Measurements from ENCODE around the gene RIN2. TPM values are rescaled to one million over a fixed set of nuclear protein-coding genes. Genes with fewer than 3 reads are reported as not detected.
A peak's percentile ranks its signal among the peaks of the same experiment; 100 is the strongest.

The RIN2 gene
- total and polyA plus RNA-seq, 7 donors, result 4.4 to 33.4 (median 18.9) TPM

DNA sequence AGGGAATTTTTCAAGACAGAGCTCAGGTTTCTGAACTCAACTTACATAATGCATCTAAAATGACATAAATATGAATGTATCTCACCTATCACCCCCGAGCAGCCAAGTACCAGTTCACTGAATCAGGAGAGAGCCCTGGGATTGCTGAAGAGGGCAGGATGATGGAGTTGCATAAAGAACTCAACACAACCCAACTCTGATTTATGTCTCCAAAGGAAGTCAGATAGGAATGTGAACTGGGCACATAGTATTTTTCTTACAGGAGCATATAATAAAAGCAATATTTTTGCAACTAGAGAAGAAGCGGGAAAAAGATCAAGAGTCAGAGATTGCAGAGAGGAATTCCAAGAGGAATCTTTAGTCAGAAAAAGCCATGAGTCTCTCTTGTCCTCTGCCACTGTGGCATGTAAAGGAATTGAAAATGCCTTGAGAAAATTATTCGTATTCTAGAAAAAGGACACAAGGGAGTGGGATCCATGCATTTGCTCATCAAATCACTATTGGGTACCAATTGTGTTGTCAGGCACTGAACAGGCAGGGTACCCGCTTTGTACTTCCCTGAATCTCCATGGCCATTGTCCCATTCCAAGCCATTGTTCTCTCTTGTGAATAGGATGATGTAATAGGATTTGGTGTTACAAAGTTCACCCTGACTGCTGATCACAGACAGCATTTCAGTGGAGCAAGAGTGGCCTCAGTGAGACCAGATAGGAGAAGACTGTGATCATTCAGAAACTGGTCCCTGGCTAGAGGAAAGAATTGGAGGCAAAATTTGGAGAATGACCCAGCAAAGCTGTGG, 16.3 kb downstream of the RIN2 start:
- ATAC-seq (peak in 1 of 4 donors; percentile 30), DNase-seq (no peak)
- no peaks in the 10 kb centered on the region for H3K9me3 ChIP-seq
- WGBS, 3 donors, result 82 to 88% (median 87%) methylated on average over 4 of the region's 4 CpGs
- H3K4me1 ChIP-seq, result peaks cover 70% of the 10 kb centered on the region
- H3K27me3 ChIP-seq (ENCODE audit: insufficient read depth in 3 of 3, low read length in 2 of 3), result no peaks in the 10 kb centered on the region
- no peaks in the 10 kb centered on the region for H3K36me3 ChIP-seq (ENCODE audit: insufficient read depth in 1 of 2, low read depth in 1 of 2)
- H3K4me3 ChIP-seq, result no peak overlapping the region
- peak overlapping the region; percentile 40 for H3K27ac ChIP-seq
- intact Hi-C loops (cut with DNase I), result no loop called here
- TF ChIP-seq, protein P1, sequence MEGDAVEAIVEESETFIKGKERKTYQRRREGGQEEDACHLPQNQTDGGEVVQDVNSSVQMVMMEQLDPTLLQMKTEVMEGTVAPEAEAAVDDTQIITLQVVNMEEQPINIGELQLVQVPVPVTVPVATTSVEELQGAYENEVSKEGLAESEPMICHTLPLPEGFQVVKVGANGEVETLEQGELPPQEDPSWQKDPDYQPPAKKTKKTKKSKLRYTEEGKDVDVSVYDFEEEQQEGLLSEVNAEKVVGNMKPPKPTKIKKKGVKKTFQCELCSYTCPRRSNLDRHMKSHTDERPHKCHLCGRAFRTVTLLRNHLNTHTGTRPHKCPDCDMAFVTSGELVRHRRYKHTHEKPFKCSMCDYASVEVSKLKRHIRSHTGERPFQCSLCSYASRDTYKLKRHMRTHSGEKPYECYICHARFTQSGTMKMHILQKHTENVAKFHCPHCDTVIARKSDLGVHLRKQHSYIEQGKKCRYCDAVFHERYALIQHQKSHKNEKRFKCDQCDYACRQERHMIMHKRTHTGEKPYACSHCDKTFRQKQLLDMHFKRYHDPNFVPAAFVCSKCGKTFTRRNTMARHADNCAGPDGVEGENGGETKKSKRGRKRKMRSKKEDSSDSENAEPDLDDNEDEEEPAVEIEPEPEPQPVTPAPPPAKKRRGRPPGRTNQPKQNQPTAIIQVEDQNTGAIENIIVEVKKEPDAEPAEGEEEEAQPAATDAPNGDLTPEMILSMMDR (IDR thresholded peaks at IDR 0.05), result no peak

DNA sequence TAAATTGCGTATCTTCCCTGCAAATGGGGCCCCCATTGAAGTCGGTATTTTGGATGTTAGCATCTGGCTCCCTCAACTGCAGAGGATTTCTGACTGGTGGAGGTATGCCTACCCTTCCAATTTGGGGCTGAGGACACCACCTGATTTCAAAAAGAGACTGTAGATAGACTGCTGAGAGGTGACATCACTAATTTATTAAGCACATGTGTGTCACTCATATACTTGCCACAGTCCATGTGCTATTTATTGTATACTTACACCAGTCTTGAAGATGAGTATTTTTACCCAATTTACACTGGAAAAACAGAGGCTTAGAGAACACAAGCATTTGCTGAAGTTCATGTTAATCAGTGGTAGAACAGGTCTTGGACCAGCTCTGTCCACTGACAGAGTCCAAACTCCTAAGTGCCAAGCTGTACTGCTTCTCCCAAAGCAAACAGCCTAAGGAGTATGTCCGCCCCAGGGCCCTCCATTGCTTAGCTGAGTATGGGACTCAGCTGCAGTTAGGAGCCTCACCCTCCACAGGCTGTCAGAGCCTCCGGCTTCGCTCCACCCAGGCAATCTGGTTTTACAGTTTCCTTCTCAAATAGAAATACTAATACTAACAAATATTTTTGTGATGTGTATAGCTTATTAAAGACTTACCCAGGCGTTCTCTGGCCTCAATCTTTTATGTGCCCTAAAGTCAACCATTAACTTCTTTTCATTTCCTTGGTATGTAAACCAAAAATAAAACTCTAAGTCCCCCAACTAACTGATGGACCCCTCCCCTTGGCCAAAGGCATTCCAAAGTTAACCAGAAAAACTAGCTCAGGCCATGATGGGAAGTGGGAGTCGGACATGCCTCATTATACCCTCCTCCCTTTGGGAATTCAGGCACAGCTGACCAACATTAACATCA, 17.5 kb downstream of the RIN2 start:
- H3K36me3 ChIP-seq (ENCODE audit: insufficient read depth in 1 of 2, low read depth in 1 of 2), result no peaks in the 10 kb centered on the region
- no peaks in the 10 kb centered on the region for H3K9me3 ChIP-seq
- ATAC-seq, result peak in 1 of 4 donors; percentile 26
- intact Hi-C loops (cut with DNase I), result no loop called here
- peak overlapping the region; percentile 40 for H3K27ac ChIP-seq
- no peak for DNase-seq
- H3K27me3 ChIP-seq (ENCODE audit: insufficient read depth in 3 of 3, low read length in 2 of 3), result no peaks in the 10 kb centered on the region
- peaks cover 60% of the 10 kb centered on the region for H3K4me1 ChIP-seq
- TF ChIP-seq, protein P1 (IDR thresholded peaks at IDR 0.05), result no peak
- H3K4me3 ChIP-seq, result no peak overlapping the region
- 61 to 73% (median 69%) methylated on average over 7 of the region's 7 CpGs for WGBS, 3 donors

DNA sequence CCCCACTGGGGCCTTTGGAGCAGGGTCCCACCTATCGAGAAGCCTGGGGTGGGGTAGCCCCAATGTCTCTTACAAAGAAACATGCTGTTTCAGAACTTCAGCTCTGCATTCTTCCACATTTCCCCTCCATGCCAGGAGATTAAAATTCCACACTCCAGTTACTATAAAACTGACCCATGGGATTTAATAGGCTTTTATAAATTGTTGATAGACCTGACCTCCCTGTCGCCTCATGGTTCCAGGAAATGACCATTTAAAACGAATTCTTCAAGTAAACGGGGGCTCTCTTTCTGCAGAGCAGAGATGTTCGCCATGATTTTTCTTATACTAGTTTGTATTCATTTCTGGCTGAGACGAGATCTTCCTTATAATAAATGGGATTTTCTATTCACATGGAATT, 19.3 kb downstream of the RIN2 start:
- no peak overlapping the region for H3K4me3 ChIP-seq
- DNase-seq (no peak), ATAC-seq (no peak)
- WGBS, 3 donors, result 23 to 33% (median 28%) methylated on average over 6 of the region's 6 CpGs
- H3K9me3 ChIP-seq, result no peaks in the 10 kb centered on the region
- TF ChIP-seq, protein P1 (IDR thresholded peaks at IDR 0.05), result no peak
- no peaks in the 10 kb centered on the region for H3K36me3 ChIP-seq (ENCODE audit: insufficient read depth in 1 of 2, low read depth in 1 of 2)
- H3K27me3 ChIP-seq (ENCODE audit: insufficient read depth in 3 of 3, low read length in 2 of 3), result no peaks in the 10 kb centered on the region
- intact Hi-C loops (cut with DNase I), result no loop called here
- H3K27ac ChIP-seq, result peak overlapping the region; percentile 32
- peaks cover 60% of the 10 kb centered on the region for H3K4me1 ChIP-seq

DNA sequence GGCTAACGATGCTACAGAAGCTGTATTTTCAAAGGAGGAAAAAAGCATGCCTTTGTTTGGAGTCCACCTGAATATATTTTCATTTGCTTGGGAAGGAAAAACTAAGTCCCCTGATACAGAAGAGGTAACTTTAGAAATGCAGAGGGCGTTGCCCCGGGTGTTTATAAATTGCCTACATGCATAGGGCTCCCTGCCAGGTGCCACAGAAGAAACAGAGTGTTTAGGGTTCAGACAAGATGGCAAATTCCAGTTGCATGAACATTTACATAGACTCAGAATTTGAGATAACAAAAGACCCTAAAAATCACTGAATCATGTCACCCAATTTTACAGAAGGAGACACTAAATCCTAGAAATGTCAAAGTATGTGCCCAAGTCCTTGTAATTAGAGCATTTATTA, 19.9 kb downstream of the RIN2 start:
- H3K9me3 ChIP-seq, result no peaks in the 10 kb centered on the region
- DNase-seq (no peak), ATAC-seq (peak in 1 of 4 donors; percentile 37)
- no peaks in the 10 kb centered on the region for H3K36me3 ChIP-seq (ENCODE audit: insufficient read depth in 1 of 2, low read depth in 1 of 2)
- H3K4me3 ChIP-seq, result peak overlapping the region; percentile 8
- TF ChIP-seq, protein P1 (IDR thresholded peaks at IDR 0.05), result no peak
- intact Hi-C loops (cut with DNase I), result no loop called here
- H3K4me1 ChIP-seq, result peaks cover 59% of the 10 kb centered on the region
- H3K27me3 ChIP-seq (ENCODE audit: insufficient read depth in 3 of 3, low read length in 2 of 3), result no peaks in the 10 kb centered on the region
- H3K27ac ChIP-seq, result peak overlapping the region; percentile 32
- 37 to 50% (median 39%) methylated on average over 3 of the region's 3 CpGs for WGBS, 3 donors

Measured in psoas muscle (tissue), 8 donors.